HEK293T (cell line): ENCODE measurements around the gene COASY.

Experiments
- CTBP1 ChIP-seq: fragments of 450-650 bp; IDR thresholded peaks from 2 replicates; pipeline ENCODE4 v1.6.1; 2016; ENCODE audit warnings: borderline replicate concordance
- ELF4 ChIP-seq: fragments of 450-650 bp; IDR thresholded peaks from 2 replicates; pipeline ENCODE4 v1.6.1; 2017; ENCODE audit warnings: antibody characterized with exemption
- SUZ12 ChIP-seq: fragments of 450-650 bp; IDR thresholded peaks from 2 replicates; pipeline ENCODE4 v1.6.1; 2016; ENCODE audit warnings: mild to moderate bottlenecking

DNA sequence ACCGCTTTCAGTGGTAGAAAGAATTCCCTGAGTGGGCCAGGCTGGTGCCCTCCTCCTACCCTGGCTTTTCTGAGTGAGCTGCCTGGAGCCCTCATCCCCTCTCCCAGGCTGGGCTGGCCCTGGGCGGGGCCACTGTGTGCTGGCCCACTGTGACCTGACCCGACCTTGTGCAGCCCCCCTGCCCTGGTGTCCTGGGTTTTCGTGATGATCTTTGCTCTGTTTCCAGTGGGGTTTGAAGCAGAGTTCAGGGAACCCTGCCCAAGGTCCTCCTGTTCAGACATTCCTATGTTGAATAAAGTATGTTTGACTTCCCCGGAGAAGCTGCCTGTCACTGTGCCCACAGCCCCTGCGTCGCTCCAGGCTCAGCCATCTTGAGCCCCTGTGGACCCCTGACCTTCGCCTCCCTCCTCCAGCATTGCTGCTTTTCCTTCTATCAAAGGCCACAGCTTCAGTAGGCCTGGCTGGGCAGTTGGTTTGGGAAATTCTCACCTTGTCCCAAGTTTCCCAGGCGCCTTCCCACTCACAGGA lies 39.6 kb upstream of the COASY start:
- no peak for TF ChIP-seq CTBP1
- TF ChIP-seq ELF4, result no peak
- no peak for TF ChIP-seq SUZ12
